A549 (cell line): Measurements from ENCODE around the gene COQ4. TPM values are rescaled to one million over a fixed set of nuclear protein-coding genes. Genes with fewer than 3 reads are reported as not detected.

ENCODE experiments used
- ATAC-seq, 2 experiments: fragments of 200-7000 bp in 1 of 2; fragments of >200 bp in 1 of 2; cut with Nextera tagmentation in 1 of 2; cut with Tn5 transposase in 1 of 2; 3 replicates each; pipeline versions ENCODE4 v1.8.0 to v1.9.1; 2018 to 2020; ENCODE audit warnings: mild to moderate bottlenecking in 1 of 2, moderate library complexity in 1 of 2
- CTCF ChIA-PET: fragments of 300-600 bp; sonication (Branson Sonifier 250); formaldehyde crosslinking; extraction: SDS; loops from one replicate; lab custom pipeline; 2021; ENCODE audit warnings: antibody characterized with exemption, inconsistent platforms; lab: Yijun Ruan, JAX
- POLR2A ChIA-PET: fragments of 350-600 bp; formaldehyde crosslinking; extraction: SDS; loops from one replicate; lab custom pipeline; 2021; ENCODE audit warnings: antibody characterized with exemption, inconsistent platforms; lab: Yijun Ruan, JAX
- DNase-seq, 2 experiments: peaks; one replicate each; pipeline versions ENCODE4 v3.0.0 to v3.0.0-alpha.2; 2011 to 2016; ENCODE audit warnings: low read depth in 1 of 2, low spot score in 1 of 2
- FAIRE-seq: peaks from 2 replicates; lab custom pipeline; 2011; peaks lifted over from hg19 to GRCh38; lab: Jason Lieb, UNC
- H3K27ac ChIP-seq, 2 experiments: fragments of >200 bp; sonication (Bioruptor Twin); formaldehyde crosslinking; 3 replicates each; pipeline ENCODE4 v1.5.1; 2016 to 2017
- H3K4me1 ChIP-seq: fragments of >200 bp; sonication (Bioruptor Twin); formaldehyde crosslinking; 3 replicates; pipeline ENCODE4 v1.6.1; 2016
- H3K4me2 ChIP-seq: fragments of >200 bp; sonication (Bioruptor Twin); formaldehyde crosslinking; 3 replicates; pipeline ENCODE4 v1.6.1; 2016
- H3K4me3 ChIP-seq: fragments of >200 bp; sonication (Bioruptor Twin); formaldehyde crosslinking; 3 replicates; pipeline ENCODE4 v1.5.1; 2016
- H3K9me3 ChIP-seq: fragments of >200 bp; sonication (Bioruptor Twin); formaldehyde crosslinking; 3 replicates; pipeline ENCODE4 v1.6.1; 2016
- BHLHE40 ChIP-seq: IDR thresholded peaks from 2 replicates; pipeline ENCODE4 v1.6.1; 2012; ENCODE audit warnings: low read depth, low read length, inconsistent platforms
- CBX8 ChIP-seq: fragments of 200-600 bp; sonication (generic); IDR thresholded peaks from 2 replicates; pipeline ENCODE4 v1.6.1; 2016
- CHD2 ChIP-seq: fragments of 150-350 bp; IDR thresholded peaks from 2 replicates; pipeline ENCODE4 v1.6.1; 2014; ENCODE audit warnings: low read length; ENCODE audit not compliant: partially characterized antibody
- CHD4 ChIP-seq: fragments of 200-600 bp; sonication (generic); IDR thresholded peaks from 2 replicates; pipeline ENCODE4 v1.6.1; 2016; ENCODE audit warnings: antibody characterized with exemption, mild to moderate bottlenecking, borderline replicate concordance
- EHMT2 ChIP-seq: fragments of 200-600 bp; sonication (generic); IDR thresholded peaks from 2 replicates; pipeline ENCODE4 v1.6.1; 2016; ENCODE audit warnings: antibody characterized with exemption, low read depth, mild to moderate bottlenecking, moderate library complexity
- EP300 ChIP-seq, 2 experiments: fragments of >200 bp; sonication (Bioruptor Twin); formaldehyde crosslinking; IDR thresholded peaks; 2 replicates in 1 of 2; 3 replicates in 1 of 2; pipeline ENCODE4 v1.6.1; 2016 to 2017
- ESRRA ChIP-seq: fragments of 150-350 bp; IDR thresholded peaks from 2 replicates; pipeline ENCODE4 v1.6.1; 2014; ENCODE audit warnings: mild to moderate bottlenecking, low read length, borderline replicate concordance
- HOXA7 ChIP-seq: fragments of 250-450 bp; sonication (Bioruptor Pico); IDR thresholded peaks from 2 replicates; pipeline ENCODE4 v1.5.0; 2020; ENCODE audit warnings: mild to moderate bottlenecking, moderate library complexity
- HOXB13 ChIP-seq: fragments of 250-450 bp; sonication (Bioruptor Pico); IDR thresholded peaks from 2 replicates; pipeline ENCODE4 v1.5.0; 2020; ENCODE audit warnings: low read depth, mild to moderate bottlenecking, moderate library complexity
- HOXB5 ChIP-seq: fragments of 250-450 bp; sonication (Bioruptor Pico); IDR thresholded peaks from 2 replicates; pipeline ENCODE4 v1.5.0; 2020; ENCODE audit warnings: mild to moderate bottlenecking, moderate library complexity
- JUNB ChIP-seq: fragments of >200 bp; sonication (Bioruptor Twin); formaldehyde crosslinking; IDR thresholded peaks from 2 replicates; pipeline ENCODE4 v1.6.1; 2016
- KDM5A ChIP-seq: fragments of 200-600 bp; sonication (generic); IDR thresholded peaks from 2 replicates; pipeline ENCODE4 v1.6.1; 2016; ENCODE audit warnings: antibody characterized with exemption, mild to moderate bottlenecking
- MAFK ChIP-seq: fragments of 450-650 bp; IDR thresholded peaks from 2 replicates; pipeline ENCODE4 v1.6.1; 2014; ENCODE audit not compliant: partially characterized antibody
- MAX ChIP-seq: IDR thresholded peaks from 2 replicates; pipeline ENCODE4 v1.6.1; 2012
- PBX3 ChIP-seq: IDR thresholded peaks from 2 replicates; pipeline ENCODE4 v1.6.1; 2012
- PHF8 ChIP-seq: fragments of 200-600 bp; sonication (generic); IDR thresholded peaks from 2 replicates; pipeline ENCODE4 v1.6.1; 2016; ENCODE audit warnings: low read depth, mild to moderate bottlenecking, antibody characterized with exemption, moderate library complexity, borderline replicate concordance
- POLR2AphosphoS2 ChIP-seq: conservative IDR thresholded peaks from 2 replicates; pipeline ENCODE4 v1.6.1; 2012; ENCODE audit warnings: low read length, improper control_type of control experiment, inconsistent platforms
- REST ChIP-seq: fragments of 200-600 bp; sonication (generic); IDR thresholded peaks from 2 replicates; pipeline ENCODE4 v1.6.1; 2016; ENCODE audit warnings: antibody characterized with exemption, mild to moderate bottlenecking, moderate library complexity
- RNF2 ChIP-seq: fragments of 200-600 bp; sonication (generic); IDR thresholded peaks from 2 replicates; pipeline ENCODE4 v1.6.1; 2016; ENCODE audit warnings: low read depth, mild to moderate bottlenecking, antibody characterized with exemption, moderate library complexity, borderline replicate concordance
- TFCP2L1 ChIP-seq: fragments of 250-450 bp; sonication (Bioruptor Pico); IDR thresholded peaks from 2 replicates; pipeline ENCODE4 v1.5.0; 2021; ENCODE audit warnings: mild to moderate bottlenecking
- TP53 ChIP-seq: fragments of 250-450 bp; sonication (Bioruptor Pico); IDR thresholded peaks from 2 replicates; pipeline ENCODE4 v1.5.0; 2021; ENCODE audit warnings: mild to moderate bottlenecking, moderate library complexity
- ZFP36 ChIP-seq: fragments of 450-650 bp; IDR thresholded peaks from 2 replicates; pipeline ENCODE4 v1.6.1; 2014; ENCODE audit warnings: borderline replicate concordance; ENCODE audit not compliant: partially characterized antibody
- ZNF302 ChIP-seq: fragments of 250-450 bp; sonication (Bioruptor Pico); IDR thresholded peaks from 2 replicates; pipeline ENCODE4 v1.9.0; 2021; ENCODE audit warnings: inconsistent platforms, mild to moderate bottlenecking, moderate library complexity
- ZSCAN20 ChIP-seq: fragments of 250-450 bp; sonication (Bioruptor Pico); IDR thresholded peaks from 2 replicates; pipeline ENCODE4 v1.8.0; 2022; ENCODE audit warnings: mild to moderate bottlenecking, moderate library complexity
- WGBS: methylation state at CpG from one replicate; pipeline ENCODE4 v1.1.6; 2017; ENCODE audit errors: missing lambda C conversion rate; 5-methylcytosine and 5-hydroxymethylcytosine counted together
- polyA plus RNA-seq, 4 experiments: library from polyadenylated mRNA; depleted of rRNA in 3 of 4; stranded (reverse); fragments of >200 nt; fragmentation: RNase III in 1 of 4; extraction: RNeasy Plus Mini Kit Qiagen cat#74134 plus additional on column Dnase treatment in 1 of 4; gene quantifications; 2 replicates in 3 of 4; 3 replicates in 1 of 4; pipeline ENCODE4 v1.2.3, GENCODE V29; 2011 to 2017
- TF ChIP-seq, protein P1 (sequence below): fragments of >200 bp; sonication (Bioruptor Twin); formaldehyde crosslinking; IDR thresholded peaks from 3 replicates; pipeline ENCODE4 v1.6.1; 2016
- TF ChIP-seq, protein P2 (sequence below): IDR thresholded peaks from 2 replicates; pipeline ENCODE4 v1.6.1; 2012; ENCODE audit warnings: low read depth, borderline replicate concordance
- TF ChIP-seq, protein P3 (sequence below): fragments of 250-450 bp; sonication (Bioruptor Pico); IDR thresholded peaks from 2 replicates; pipeline ENCODE4 v1.5.0; 2021; ENCODE audit warnings: mild to moderate bottlenecking, moderate library complexity, borderline replicate concordance

COQ4 gene
- polyA plus RNA-seq, 2 of the 4 experiments (the other 2 are of a cell fraction), result 32.5 to 41.3 TPM

DNA sequence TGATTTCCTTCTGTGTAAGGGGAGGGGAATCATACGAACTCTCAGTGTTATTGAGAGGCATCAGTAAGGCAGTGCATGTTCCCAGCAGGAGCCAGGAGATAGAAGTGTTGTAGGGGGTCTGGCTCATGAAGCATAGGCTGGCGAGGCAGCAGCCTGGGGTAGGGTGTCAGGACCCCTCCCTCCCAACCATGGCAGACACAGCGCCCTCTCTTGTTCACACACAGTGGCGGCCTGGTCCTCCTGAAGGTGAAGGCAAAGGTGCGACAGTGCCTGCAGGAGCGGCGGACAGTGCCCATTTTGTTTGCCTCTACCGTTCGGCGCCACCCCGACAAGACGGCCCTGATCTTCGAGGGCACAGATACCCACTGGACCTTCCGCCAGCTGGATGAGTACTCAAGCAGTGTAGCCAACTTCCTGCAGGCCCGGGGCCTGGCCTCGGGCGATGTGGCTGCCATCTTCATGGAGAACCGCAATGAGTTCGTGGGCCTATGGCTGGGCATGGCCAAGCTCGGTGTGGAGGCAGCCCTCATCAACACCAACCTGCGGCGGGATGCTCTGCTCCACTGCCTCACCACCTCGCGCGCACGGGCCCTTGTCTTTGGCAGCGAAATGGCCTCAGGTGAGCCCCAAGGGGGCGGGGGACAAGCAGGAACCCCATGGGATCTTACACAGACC lies 22.4 kb downstream of the COQ4 start:
- Histone ChIP-seq H3K27ac (no peak overlapping the region), H3K4me3 (no peak overlapping the region), H3K9me3 (no peaks in the 10 kb centered on the region), H3K4me2 (no peak overlapping the region), H3K4me1 (no peaks in the 10 kb centered on the region)
- POLR2A ChIA-PET, result no interaction called here
- CTCF ChIA-PET, result interaction anchor here (0.7 to 7.2 kb wide), 6 partner anchors 14 to 94 kb away, joined by 3 to 206 read pairs (median 6); no protein-coding TSS in a partner anchor
- 98% methylated on average over 28 of the region's 28 CpGs for WGBS
- no peak for TF ChIP-seq CBX8
- no peak for TF ChIP-seq JUNB
- no peak for TF ChIP-seq BHLHE40
- TF ChIP-seq KDM5A, result no peak
- no peak for TF ChIP-seq PBX3
- TF ChIP-seq REST, result no peak
- TF ChIP-seq TP53 (CRISPR knock-in tag), result no peak
- no peak for TF ChIP-seq CHD2
- TF ChIP-seq, protein P1, sequence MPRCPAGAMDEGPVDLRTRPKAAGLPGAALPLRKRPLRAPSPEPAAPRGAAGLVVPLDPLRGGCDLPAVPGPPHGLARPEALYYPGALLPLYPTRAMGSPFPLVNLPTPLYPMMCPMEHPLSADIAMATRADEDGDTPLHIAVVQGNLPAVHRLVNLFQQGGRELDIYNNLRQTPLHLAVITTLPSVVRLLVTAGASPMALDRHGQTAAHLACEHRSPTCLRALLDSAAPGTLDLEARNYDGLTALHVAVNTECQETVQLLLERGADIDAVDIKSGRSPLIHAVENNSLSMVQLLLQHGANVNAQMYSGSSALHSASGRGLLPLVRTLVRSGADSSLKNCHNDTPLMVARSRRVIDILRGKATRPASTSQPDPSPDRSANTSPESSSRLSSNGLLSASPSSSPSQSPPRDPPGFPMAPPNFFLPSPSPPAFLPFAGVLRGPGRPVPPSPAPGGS, result no peak
- TF ChIP-seq HOXA7 (CRISPR knock-in tag), result no peak
- TF ChIP-seq CHD4, result no peak
- TF ChIP-seq, protein P2, sequence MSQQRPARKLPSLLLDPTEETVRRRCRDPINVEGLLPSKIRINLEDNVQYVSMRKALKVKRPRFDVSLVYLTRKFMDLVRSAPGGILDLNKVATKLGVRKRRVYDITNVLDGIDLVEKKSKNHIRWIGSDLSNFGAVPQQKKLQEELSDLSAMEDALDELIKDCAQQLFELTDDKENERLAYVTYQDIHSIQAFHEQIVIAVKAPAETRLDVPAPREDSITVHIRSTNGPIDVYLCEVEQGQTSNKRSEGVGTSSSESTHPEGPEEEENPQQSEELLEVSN, result no peak
- TF ChIP-seq EP300 (IDR thresholded peaks at IDR 0.05), result no peak
- no peak for TF ChIP-seq HOXB13
- TF ChIP-seq ESRRA, result no peak
- no peak for TF ChIP-seq PHF8
- no peak for TF ChIP-seq MAFK
- DNase-seq, result no peak
- no peak for FAIRE-seq
- no peak for ATAC-seq

DNA sequence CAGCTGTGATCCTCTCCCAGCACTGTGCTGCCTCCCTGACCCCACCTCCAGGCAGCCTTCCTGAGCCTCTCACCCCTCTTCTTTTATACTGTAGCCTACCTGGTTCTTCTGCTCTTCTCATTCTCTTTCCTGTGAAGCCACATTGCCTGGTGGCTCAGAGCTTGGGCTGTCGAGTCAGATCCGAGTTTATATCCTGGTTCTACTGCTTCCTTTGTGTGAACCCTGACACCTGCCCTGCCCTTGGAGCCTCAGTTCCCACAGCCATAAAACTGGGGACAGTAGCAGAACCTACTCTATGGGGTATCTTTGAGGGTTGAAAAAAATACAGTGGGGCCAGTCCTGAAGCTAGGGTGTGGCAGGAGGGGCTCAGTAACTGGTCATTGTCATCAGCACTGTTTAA lies 26.5 kb downstream of the COQ4 start:
- CTCF ChIA-PET, result interaction anchor here (0.7 to 4.4 kb wide), 4 partner anchors 13 to 53 kb away, joined by 3 to 38 read pairs (median 4); no protein-coding TSS in a partner anchor
- no peak overlapping the region for H3K4me2 ChIP-seq
- no peak overlapping the region for H3K27ac ChIP-seq
- H3K4me3 ChIP-seq, result no peak overlapping the region
- 81% methylated on average over 2 of the region's 2 CpGs for WGBS
- FAIRE-seq (no peak), DNase-seq (no peak), ATAC-seq (no peak)
- POLR2A ChIA-PET, result no interaction called here
- H3K9me3 ChIP-seq, result no peaks in the 10 kb centered on the region
- H3K4me1 ChIP-seq, result no peaks in the 10 kb centered on the region
- no peak for TF ChIP-seq HOXA7 (CRISPR knock-in tag)
- no peak for TF ChIP-seq RNF2
- no peak for TF ChIP-seq TFCP2L1 (CRISPR knock-in tag)
- TF ChIP-seq MAX, result no peak
- TF ChIP-seq EHMT2, result no peak
- TF ChIP-seq ZNF302 (CRISPR knock-in tag), result no peak
- TF ChIP-seq HOXB5 (CRISPR knock-in tag), result no peak
- no peak for TF ChIP-seq ZSCAN20 (CRISPR knock-in tag)
- TF ChIP-seq, protein P3, sequence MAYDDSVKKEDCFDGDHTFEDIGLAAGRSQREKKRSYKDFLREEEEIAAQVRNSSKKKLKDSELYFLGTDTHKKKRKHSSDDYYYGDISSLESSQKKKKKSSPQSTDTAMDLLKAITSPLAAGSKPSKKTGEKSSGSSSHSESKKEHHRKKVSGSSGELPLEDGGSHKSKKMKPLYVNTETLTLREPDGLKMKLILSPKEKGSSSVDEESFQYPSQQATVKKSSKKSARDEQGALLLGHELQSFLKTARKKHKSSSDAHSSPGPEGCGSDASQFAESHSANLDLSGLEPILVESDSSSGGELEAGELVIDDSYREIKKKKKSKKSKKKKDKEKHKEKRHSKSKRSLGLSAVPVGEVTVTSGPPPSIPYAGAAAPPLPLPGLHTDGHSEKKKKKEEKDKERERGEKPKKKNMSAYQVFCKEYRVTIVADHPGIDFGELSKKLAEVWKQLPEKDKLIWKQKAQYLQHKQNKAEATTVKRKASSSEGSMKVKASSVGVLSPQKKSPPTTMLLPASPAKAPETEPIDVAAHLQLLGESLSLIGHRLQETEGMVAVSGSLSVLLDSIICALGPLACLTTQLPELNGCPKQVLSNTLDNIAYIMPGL (CRISPR knock-in tag), result no peak
- TF ChIP-seq CHD2, result no peak
- no peak for TF ChIP-seq PBX3
- TF ChIP-seq ZFP36, result no peak
- no peak for TF ChIP-seq POLR2AphosphoS2
